Natural killer cell (primary cell): ENCODE results near the gene BTD. TPM values are rescaled to one million over a fixed set of nuclear protein-coding genes. Genes with fewer than 3 reads are reported as not detected.
A peak's percentile ranks its signal among the peaks of the same experiment; 100 is the strongest.

Experiments
- ATAC-seq, 3 donors: fragments of 150-1000 bp in 2 of 3; fragments of 200-7000 bp in 1 of 3; cut with Tn5 transposase; 1 replicate in 1 of 3; 2 replicates in 2 of 3; pipeline ENCODE4 v1.10.0; 2021; ENCODE audit warnings: mild to moderate bottlenecking in 2 of 3, moderate library complexity in 2 of 3
- DNase-seq, 2 donors: peaks; one replicate each; pipeline versions ENCODE4 v3.0.0 to v3.0.0-alpha.2; 2013 to 2021; ENCODE audit warnings: mixed read lengths in 1 of 2
- H3K27ac ChIP-seq: one replicate; pipeline ENCODE4 v1.5.1; 2013; ENCODE audit warnings: mild to moderate bottlenecking, low read length
- H3K27me3 ChIP-seq: one replicate; pipeline ENCODE4 v1.6.1; 2013; ENCODE audit warnings: low read length; ENCODE audit not compliant: control insufficient read depth, insufficient read depth
- H3K36me3 ChIP-seq: one replicate; pipeline ENCODE4 v1.6.1; 2013; ENCODE audit warnings: low read length; ENCODE audit not compliant: control insufficient read depth, insufficient read depth
- H3K4me1 ChIP-seq: one replicate; pipeline ENCODE4 v1.6.1; 2013; ENCODE audit warnings: low read length; ENCODE audit not compliant: control insufficient read depth, insufficient read depth
- H3K4me3 ChIP-seq: one replicate; pipeline ENCODE4 v1.5.1; 2013; ENCODE audit warnings: low read length
- H3K9me3 ChIP-seq: one replicate; pipeline ENCODE4 v1.6.1; 2013; ENCODE audit warnings: low read length; ENCODE audit not compliant: control insufficient read depth, insufficient read depth
- H3K27ac Mint-ChIP-seq, 2 donors: one replicate each; pipeline ENCODE4 v1.8.0; 2022; ENCODE audit warnings: mild to moderate bottlenecking in 2 of 2, mixed read lengths in 2 of 2, moderate library complexity in 1 of 2
- H3K27me3 Mint-ChIP-seq, 2 donors: one replicate each; pipeline ENCODE4 v1.8.0; 2022; ENCODE audit warnings: low read depth in 2 of 2, mixed read lengths in 2 of 2
- H3K36me3 Mint-ChIP-seq: one replicate; pipeline ENCODE4 v1.8.0; 2022; ENCODE audit warnings: mixed read lengths
- H3K4me1 Mint-ChIP-seq, 2 donors: one replicate each; pipeline ENCODE4 v1.8.0; 2022; ENCODE audit warnings: mixed read lengths in 2 of 2
- H3K4me3 Mint-ChIP-seq: one replicate; pipeline ENCODE4 v1.8.0; 2022; ENCODE audit warnings: mild to moderate bottlenecking, moderate library complexity, mixed read lengths
- H3K9me3 Mint-ChIP-seq, 2 donors: one replicate each; pipeline ENCODE4 v1.8.0; 2022; ENCODE audit warnings: mixed read lengths in 2 of 2
- WGBS: methylation state at CpG from one replicate; pipeline ENCODE4 v1.1.7; 2013; ENCODE audit warnings: missing lambda C conversion rate; ENCODE audit not compliant: insufficient coverage; 5-methylcytosine and 5-hydroxymethylcytosine counted together
- intact Hi-C: fragments of 100-400 bp; cut with micrococcal nuclease; formaldehyde crosslinking; loops from one replicate; pipeline ENCODE4 v1.14.2; 2022
- total RNA-seq, 4 donors: library from RNA; stranded (reverse); fragments of 120-200 nt in 1 of 4; gene quantifications; one replicate each; pipeline versions ENCODE4 v1.2.3 to v1.2.4, GENCODE V29; 2013 to 2022
- TF ChIP-seq, protein P1 (sequence below): fragments of 200-600 bp; IDR thresholded peaks from one replicate; pipeline ENCODE4 v1.8.0; 2022; ENCODE audit warnings: antibody characterized with exemption

Gene BTD
- total RNA-seq, 3 donors from 2014 or later (not counting 1 experiment from before 2014, with no cell fraction given), result 19.9 to 27.5 (median 23.6) TPM

- Histone ChIP-seq H3K4me3 (no peak overlapping the region), H3K27ac (no peak overlapping the region), H3K9me3 (no peaks in the 10 kb centered on the region), H3K4me1 (peaks cover 4% of the 10 kb centered on the region), H3K36me3 (peaks cover 1% of the 10 kb centered on the region), H3K27me3 (no peaks in the 10 kb centered on the region)
- no peaks in the 10 kb centered on the region for H3K36me3 Mint-ChIP-seq
- intact Hi-C loops, result no loop called here
- no peaks in the 10 kb centered on the region for H3K27me3 Mint-ChIP-seq
- ATAC-seq (no peak), DNase-seq (no peak)
- peaks cover 17% of the 10 kb centered on the region in 2 donors for H3K4me1 Mint-ChIP-seq
- TF ChIP-seq, protein P1, sequence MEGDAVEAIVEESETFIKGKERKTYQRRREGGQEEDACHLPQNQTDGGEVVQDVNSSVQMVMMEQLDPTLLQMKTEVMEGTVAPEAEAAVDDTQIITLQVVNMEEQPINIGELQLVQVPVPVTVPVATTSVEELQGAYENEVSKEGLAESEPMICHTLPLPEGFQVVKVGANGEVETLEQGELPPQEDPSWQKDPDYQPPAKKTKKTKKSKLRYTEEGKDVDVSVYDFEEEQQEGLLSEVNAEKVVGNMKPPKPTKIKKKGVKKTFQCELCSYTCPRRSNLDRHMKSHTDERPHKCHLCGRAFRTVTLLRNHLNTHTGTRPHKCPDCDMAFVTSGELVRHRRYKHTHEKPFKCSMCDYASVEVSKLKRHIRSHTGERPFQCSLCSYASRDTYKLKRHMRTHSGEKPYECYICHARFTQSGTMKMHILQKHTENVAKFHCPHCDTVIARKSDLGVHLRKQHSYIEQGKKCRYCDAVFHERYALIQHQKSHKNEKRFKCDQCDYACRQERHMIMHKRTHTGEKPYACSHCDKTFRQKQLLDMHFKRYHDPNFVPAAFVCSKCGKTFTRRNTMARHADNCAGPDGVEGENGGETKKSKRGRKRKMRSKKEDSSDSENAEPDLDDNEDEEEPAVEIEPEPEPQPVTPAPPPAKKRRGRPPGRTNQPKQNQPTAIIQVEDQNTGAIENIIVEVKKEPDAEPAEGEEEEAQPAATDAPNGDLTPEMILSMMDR, result no peak
- WGBS, result 100% methylated on average over 2 of the region's 2 CpGs
- H3K27ac Mint-ChIP-seq, result peak overlapping the region in 1 of 2 donors; percentile 46
- H3K4me3 Mint-ChIP-seq, result no peak overlapping the region
- no peaks in the 10 kb centered on the region for H3K9me3 Mint-ChIP-seq
These were observed 4.9 kb downstream of the BTD start for GRCh38 chr3:15606434-15606891.

DNA sequence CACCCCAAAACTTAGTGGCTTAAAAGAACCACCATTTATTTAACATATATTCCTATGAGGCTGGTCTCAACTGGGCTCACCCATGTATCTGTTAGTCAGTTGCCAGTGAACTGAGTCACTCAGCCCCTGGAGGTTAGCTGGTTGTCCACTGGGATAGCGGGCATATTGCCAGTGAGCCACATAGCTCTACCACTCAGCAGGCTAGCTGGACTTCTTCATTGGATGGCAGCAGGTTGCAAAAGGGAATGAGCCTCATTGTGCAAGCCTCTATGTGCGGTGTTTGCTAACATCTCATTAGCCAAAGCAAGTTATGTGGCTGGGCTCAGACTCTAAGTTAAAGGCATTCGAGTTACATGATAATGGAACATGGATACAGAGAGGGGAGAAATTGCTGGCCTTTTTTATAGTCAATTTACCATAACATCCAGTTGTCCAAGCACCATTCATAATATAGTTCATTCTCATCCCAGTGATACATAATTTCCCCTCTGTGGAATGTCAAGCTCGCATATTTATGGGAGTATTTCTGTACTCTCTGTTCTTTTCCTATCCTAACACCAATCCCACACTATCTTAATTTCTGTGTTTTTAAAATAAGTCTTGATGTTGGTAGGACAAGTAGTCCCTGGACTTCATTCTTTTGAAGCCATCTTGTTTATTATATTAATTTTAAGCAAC is 8.7 kb downstream of the BTD start:
- TF ChIP-seq, protein P1, result no peak
- Histone ChIP-seq H3K4me1 (no peaks in the 10 kb centered on the region), H3K27me3 (no peaks in the 10 kb centered on the region), H3K4me3 (no peak overlapping the region), H3K36me3 (peaks cover 1% of the 10 kb centered on the region), H3K27ac (no peak overlapping the region), H3K9me3 (no peaks in the 10 kb centered on the region)
- Mint-ChIP-seq H3K36me3 (no peaks in the 10 kb centered on the region), H3K4me3 (no peak overlapping the region), H3K27ac (no peak overlapping the region), H3K27me3 (no peaks in the 10 kb centered on the region), H3K9me3 (no peaks in the 10 kb centered on the region), H3K4me1 (peaks cover 16 to 17% of the 10 kb centered on the region in 2 donors)
- intact Hi-C loops, result no loop called here
- 96% methylated on average over 2 of the region's 4 CpGs for WGBS
- DNase-seq, result no peak
- no peak for ATAC-seq

- ATAC-seq (no peak), DNase-seq (no peak)
- no peak overlapping the region for H3K27ac ChIP-seq
- 95% methylated on average over 2 of the region's 3 CpGs for WGBS
- no peaks in the 10 kb centered on the region for H3K4me1 ChIP-seq
- no peaks in the 10 kb centered on the region for H3K27me3 ChIP-seq
- Mint-ChIP-seq H3K36me3 (no peaks in the 10 kb centered on the region), H3K9me3 (no peaks in the 10 kb centered on the region), H3K27ac (no peak overlapping the region), H3K4me3 (no peak overlapping the region), H3K27me3 (no peaks in the 10 kb centered on the region), H3K4me1 (peaks cover 15 to 17% of the 10 kb centered on the region in 2 donors)
- intact Hi-C loops, result no loop called here
- H3K4me3 ChIP-seq, result no peak overlapping the region
- H3K36me3 ChIP-seq, result peaks cover 1% of the 10 kb centered on the region
- H3K9me3 ChIP-seq, result no peaks in the 10 kb centered on the region
- TF ChIP-seq, protein P1, result no peak
These were observed 9.5 kb downstream of the BTD start for GRCh38 chr3:15611018-15611417.

DNA sequence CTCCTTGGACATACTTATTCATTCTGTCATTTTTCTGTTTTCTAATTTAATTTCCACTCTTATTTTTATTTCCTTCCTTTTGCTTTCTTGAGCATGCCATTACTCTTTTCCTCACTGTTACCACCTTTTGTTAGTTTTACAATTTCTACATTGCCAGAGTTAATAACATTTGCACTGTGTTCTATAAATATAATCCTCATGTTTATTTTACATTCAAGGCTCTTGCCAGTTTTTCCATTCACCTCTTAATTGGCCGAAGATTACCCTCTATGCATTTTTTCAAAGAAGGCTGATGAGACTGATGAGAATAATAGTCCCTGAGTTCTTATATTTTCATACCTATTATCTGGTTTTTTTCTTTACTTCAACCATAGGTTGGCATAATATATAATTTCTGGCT is 10.5 kb downstream of the BTD start:
- TF ChIP-seq, protein P1, result no peak
- Histone ChIP-seq H3K27ac (no peak overlapping the region), H3K4me1 (no peaks in the 10 kb centered on the region), H3K4me3 (no peak overlapping the region), H3K9me3 (no peaks in the 10 kb centered on the region), H3K27me3 (no peaks in the 10 kb centered on the region), H3K36me3 (no peaks in the 10 kb centered on the region)
- Mint-ChIP-seq H3K36me3 (no peaks in the 10 kb centered on the region), H3K4me1 (peaks cover 12 to 17% of the 10 kb centered on the region in 2 donors), H3K4me3 (no peak overlapping the region), H3K27me3 (no peaks in the 10 kb centered on the region), H3K9me3 (no peaks in the 10 kb centered on the region), H3K27ac (no peak overlapping the region)
- no CpG with 5 or more reads among the region's 1 CpG for WGBS
- intact Hi-C loops, result no loop called here
- ATAC-seq (no peak), DNase-seq (no peak)
